BJ (cell line): ENCODE results near the gene STS. TPM values are rescaled to one million over a fixed set of nuclear protein-coding genes. Genes with fewer than 3 reads are reported as not detected.

ENCODE experiments used
- CTCF ChIA-PET: fragments of 350-600 bp; formaldehyde crosslinking; extraction: SDS; loops from one replicate; lab custom pipeline; 2021; ENCODE audit warnings: antibody characterized with exemption, inconsistent platforms; lab: Yijun Ruan, JAX
- POLR2A ChIA-PET: fragments of 300-600 bp; sonication (Branson Sonifier 250); formaldehyde crosslinking; extraction: SDS; loops from one replicate; lab custom pipeline; 2021; ENCODE audit warnings: antibody characterized with exemption; lab: Charles Lee
- DNase-seq: peaks from one replicate; pipeline ENCODE4 v3.0.0-alpha.2; 2011; ENCODE audit warnings: low read depth
- H3K27me3 ChIP-seq: 2 replicates; pipeline ENCODE4 v1.6.0; 2011; ENCODE audit warnings: low read length; ENCODE audit not compliant: control insufficient read depth, insufficient read depth
- H3K36me3 ChIP-seq: 2 replicates; pipeline ENCODE4 v1.5.1; 2011; ENCODE audit warnings: low read length; ENCODE audit not compliant: control insufficient read depth, insufficient read depth
- H3K4me3 ChIP-seq: 2 replicates; pipeline ENCODE4 v1.5.1; 2011; ENCODE audit warnings: low read depth, mild to moderate bottlenecking, control low read depth, low read length
- CTCF ChIP-seq: IDR thresholded peaks from 2 replicates; pipeline ENCODE4 v1.5.1; 2011; ENCODE audit warnings: low read depth, mild to moderate bottlenecking, control low read depth, inconsistent platforms, low read length, moderate library complexity; ENCODE audit not compliant: insufficient read depth
- polyA plus RNA-seq: library from polyadenylated mRNA; depleted of rRNA; stranded (reverse); fragments of >200 nt; gene quantifications from 2 replicates; pipeline ENCODE4 v1.2.3, GENCODE V29; 2011

STS gene
- polyA plus RNA-seq, 1 experiment, result 11.8 TPM

GRCh38 chrX:7127056-7127455 is 20.5 kb upstream of the STS start:
- Histone ChIP-seq H3K4me3 (no peak overlapping the region), H3K36me3 (no peaks in the 10 kb centered on the region), H3K27me3 (no peaks in the 10 kb centered on the region)
- no peak for DNase-seq
- ChIA-PET CTCF (no interaction called here), POLR2A (no interaction called here)
- TF ChIP-seq CTCF, result no peak

GRCh38 chrX:7131621-7132020 is 15.9 kb upstream of the STS start:
- no peak for TF ChIP-seq CTCF
- ChIA-PET CTCF (no interaction called here), POLR2A (no interaction called here)
- Histone ChIP-seq H3K27me3 (no peaks in the 10 kb centered on the region), H3K4me3 (no peak overlapping the region), H3K36me3 (no peaks in the 10 kb centered on the region)
- DNase-seq, result no peak

GRCh38 chrX:7132335-7133049 is 15.0 kb upstream of the STS start:
- TF ChIP-seq CTCF, result peak; percentile 51
- DNase-seq, result peak; percentile 52
- no peaks in the 10 kb centered on the region for H3K36me3 ChIP-seq
- H3K4me3 ChIP-seq, result no peak overlapping the region
- ChIA-PET CTCF (interaction anchor here (0.7 kb wide), 1 partner anchor 574 kb away, joined by 3 read pairs; no protein-coding TSS in a partner anchor), POLR2A (interaction anchor here (0.5 kb wide), 1 partner anchor 443 kb away, joined by 3 read pairs; no protein-coding TSS in a partner anchor)
- H3K27me3 ChIP-seq, result no peaks in the 10 kb centered on the region

GRCh38 chrX:7133050-7133440 is 14.5 kb upstream of the STS start:
- ChIA-PET POLR2A (no interaction called here), CTCF (interaction anchor here (0.7 kb wide), 1 partner anchor 573 kb away, joined by 3 read pairs; no protein-coding TSS in a partner anchor)
- TF ChIP-seq CTCF, result no peak
- no peak overlapping the region for H3K4me3 ChIP-seq
- H3K27me3 ChIP-seq, result no peaks in the 10 kb centered on the region
- H3K36me3 ChIP-seq, result no peaks in the 10 kb centered on the region
- no peak for DNase-seq

GRCh38 chrX:7134981-7135380 is 12.5 kb upstream of the STS start:
- CTCF ChIA-PET, result interaction anchor here (1.7 kb wide), 1 partner anchor 9 kb away, joined by 4 read pairs; no protein-coding TSS in a partner anchor

More at GRCh38 chrX:7134981-7135380, 12.5 kb upstream of the STS start:
- TF ChIP-seq CTCF, result no peak
- H3K36me3 ChIP-seq, result no peaks in the 10 kb centered on the region
- POLR2A ChIA-PET, result no interaction called here
- no peak for DNase-seq
- no peak overlapping the region for H3K4me3 ChIP-seq
- no peaks in the 10 kb centered on the region for H3K27me3 ChIP-seq
